CD4-positive, alpha-beta T cell treated with Interleukin-2 at 100 ng/mL for 4 hours (primary cell): Measurements from ENCODE around the gene ATG101.
"Not testable (repeated sequence)": the region's sequence is repeated elsewhere in the genome, so short reads cannot be mapped to it uniquely, and the experiment has no call there.

ENCODE experiments used
- DNase-seq: peaks from one replicate; pipeline ENCODE4 v3.0.0-alpha.2; 2020; ENCODE audit warnings: low spot score

ATG101 gene

DNA sequence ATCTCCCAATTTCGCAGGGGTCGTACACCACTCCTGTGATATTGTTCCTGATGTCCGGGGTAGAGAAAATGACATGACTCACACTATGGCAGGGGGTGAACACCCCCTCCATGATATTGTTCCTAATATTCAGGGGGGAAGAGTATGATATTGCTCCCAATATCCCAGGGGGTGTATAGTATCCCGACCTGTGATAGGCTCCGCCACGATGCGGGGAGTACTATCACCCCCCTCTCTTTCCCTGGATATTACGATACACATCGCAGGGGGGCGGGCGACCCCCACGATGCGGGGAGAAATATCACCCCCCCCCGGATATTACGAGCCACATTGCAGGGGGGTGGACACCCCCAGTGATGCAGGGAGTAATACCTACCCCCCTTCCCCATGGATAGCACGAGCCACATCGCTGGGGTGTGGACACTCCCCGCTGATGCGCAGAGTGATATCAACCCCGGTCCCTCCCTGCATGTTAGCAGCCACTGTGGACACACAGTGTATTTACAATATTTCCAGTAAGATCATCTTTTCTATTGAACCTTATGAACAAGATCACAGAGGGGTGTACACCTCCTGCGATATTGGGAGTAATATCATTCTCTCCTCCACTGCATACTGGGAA, 27.4 kb downstream of the ATG101 start:
- no peak for DNase-seq

DNA sequence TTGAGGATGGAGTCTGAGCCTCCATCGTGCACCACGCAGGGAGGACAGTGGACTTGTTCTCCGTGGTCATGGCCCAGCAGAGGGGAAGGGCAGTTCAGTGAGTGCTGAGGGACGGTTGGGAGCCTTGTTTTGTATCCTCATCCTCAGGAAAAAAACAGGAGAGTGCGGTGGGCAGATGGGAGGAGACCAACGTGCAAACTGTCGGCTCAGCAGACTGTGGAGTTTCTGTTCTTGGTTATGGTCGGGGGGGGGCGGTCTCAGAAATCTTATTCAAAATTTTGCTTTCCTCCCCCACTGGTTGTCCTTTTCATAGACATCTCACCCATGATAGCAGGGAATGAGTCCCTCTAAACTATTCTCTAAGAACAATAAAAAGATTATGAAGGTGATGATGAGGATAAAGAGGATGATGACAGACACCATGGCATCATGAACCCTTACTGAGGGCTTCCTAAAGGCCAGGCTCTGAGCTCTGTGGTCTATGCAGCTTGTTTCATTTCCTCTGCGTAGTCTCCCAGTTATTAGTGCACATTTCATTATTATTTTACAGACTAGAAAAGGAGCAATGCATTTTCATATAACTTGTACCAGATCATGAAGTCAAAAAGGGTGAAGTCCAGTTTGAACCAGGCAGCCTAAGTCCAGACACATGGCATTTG, 34.8 kb downstream of the ATG101 start:
- not testable (repeated sequence) for DNase-seq

DNA sequence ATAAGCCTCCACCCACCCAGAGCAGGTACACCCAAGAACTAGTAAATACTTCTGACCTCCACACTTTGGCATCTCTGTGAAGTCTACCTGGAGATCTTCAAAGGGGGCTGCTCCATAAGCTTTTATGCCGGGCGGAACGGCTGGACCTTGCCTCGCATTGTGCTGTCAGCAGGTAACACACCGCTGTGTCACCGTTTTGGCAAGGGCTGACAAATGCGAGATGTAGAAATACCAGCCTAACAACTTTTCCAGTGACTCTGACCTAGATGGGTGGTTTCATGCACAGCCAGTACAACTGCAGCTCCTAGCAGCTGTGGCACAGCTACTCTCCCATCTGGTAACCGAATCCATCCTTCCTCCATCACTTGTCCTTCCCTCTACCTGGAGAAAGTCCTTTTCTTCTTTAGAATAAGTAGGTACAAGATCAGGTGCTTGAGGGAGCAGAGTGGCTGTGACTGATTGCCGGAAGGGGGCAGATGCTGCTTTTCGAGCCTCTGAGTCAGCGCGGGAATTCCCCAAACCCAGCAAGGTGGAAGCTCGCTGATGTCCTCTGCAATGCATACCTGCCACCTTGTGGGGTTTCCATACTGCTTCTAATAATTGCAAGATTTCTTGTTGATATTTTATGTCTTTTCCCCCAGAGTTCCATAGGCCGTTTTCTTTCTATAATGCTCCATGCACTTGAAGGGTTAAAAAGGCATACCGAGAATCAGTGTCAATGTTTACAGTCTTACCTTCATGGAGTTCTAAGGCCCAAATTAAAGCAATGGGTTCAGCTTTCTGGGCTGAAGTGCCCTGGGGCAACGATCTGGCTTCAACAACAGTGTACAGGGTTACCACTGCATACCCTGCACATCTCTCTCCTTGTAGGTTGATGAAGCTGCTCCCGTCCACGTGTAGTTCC, 46.7 kb downstream of the ATG101 start:
- DNase-seq, result peak; percentile 77

DNA sequence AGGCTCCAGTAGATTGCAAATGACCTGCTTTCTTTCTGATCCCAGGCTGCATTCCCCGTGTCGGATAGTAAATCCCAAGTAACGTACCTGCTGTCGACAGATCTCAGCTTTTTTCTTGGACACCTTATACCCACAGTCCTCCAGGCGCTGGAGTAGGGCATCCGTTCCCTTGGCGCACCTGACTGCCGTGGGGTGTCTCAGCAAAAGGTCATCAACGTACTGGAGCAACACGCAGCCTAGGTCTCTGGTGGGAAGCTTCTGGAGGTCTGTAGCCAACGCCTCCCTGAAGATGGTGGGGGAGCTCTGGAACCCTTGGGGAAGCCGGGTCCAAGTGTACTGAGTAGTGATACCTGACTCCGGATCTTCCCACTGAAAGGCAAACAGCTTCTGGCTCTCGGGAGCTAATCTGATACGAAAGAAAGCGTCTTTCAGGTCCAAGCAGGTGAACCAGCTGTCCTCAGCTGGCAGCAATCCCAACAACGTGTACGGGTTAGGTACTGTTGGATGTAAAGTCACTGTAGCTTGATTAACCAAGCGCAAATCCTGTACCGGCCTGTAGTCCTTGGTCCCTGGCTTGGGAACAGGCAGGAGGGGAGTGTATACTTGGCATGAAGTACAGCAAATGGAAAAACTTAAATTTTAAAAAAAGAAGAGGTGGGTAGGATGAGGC, 48.2 kb downstream of the ATG101 start:
- not testable (repeated sequence) for DNase-seq

DNA sequence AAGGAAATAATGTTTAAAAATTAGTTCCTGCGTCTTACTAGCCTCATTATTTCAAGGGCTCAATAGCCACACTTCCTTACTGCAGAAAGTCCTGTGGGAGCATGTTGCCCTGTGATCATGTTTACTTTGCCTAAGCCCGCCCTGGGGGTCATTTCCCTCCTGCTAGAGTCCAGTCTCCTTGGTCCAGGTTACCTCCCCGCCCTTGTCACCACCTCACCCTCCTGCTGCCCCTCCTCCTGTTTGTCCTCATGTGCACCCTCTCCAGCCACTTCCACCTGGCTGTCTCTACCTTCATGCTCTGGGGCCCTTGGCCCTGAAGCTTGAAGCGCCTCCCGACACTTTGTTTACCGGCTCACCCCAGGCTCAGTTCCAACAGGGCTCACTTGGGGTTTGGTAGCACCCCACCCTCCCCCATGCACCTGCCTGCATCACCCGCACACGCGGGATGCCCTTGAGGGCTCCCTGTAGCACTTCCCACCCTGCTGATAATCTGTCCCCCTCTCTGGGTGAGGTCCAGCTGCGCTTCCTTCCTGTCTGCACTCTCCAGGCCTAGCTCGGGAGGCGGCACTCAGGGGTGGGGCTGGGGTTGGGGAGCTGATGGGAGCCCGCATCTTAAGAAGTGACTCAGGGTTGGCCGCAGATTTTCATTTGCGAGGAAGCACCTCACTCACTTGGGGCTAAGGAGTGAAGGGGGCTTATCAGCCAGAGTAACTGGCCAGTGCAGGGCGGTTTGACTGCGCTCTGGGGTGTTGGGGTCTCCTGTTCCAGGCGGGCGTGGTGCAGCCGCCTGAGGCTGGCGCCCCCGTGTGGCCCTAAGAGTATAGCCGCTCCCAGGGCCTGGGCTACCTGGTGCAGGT, 49.8 kb downstream of the ATG101 start:
- DNase-seq, result peak; percentile 25

DNA sequence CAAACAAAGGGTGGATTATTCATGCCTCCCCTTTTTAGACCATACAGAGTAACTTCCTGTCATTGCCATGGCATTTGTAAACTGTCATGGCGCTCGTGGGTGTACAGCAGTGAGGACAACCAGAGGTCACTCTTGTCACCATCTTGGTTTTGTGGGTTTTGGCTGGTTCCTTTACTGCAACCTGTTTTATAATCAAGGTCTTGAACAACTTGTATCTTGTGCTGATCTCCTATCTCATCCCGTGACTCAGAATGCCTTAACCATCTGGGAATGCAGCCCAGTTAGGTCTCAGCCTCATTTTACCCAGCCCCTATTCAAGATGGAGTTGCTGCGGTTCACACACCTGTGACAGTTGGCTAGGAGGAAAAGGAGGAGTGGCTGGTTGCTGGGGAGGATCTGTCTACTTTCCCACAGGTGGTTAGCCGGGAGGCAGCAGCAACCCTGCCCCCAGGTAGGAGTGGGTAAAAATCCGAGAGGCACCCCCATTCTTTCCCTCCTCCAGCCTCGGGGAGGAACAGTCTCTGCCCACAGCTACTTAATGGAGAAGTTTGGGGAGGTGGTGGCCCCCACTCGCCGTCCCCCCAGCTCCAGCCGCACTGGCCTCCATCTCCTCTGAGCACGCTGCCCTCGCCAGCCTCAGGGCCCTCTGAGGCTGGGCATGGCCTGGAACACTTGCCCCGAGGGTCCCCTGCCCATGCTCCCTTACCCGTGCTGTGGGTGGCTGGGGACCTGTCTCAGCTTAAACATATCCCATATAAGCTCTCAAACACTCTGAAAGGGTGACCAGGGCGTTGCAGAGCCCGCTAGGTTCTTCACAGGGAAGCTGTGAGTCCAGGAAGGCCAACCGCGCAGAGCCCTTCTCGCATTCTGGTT, 51.4 kb downstream of the ATG101 start:
- DNase-seq, result no peak

DNA sequence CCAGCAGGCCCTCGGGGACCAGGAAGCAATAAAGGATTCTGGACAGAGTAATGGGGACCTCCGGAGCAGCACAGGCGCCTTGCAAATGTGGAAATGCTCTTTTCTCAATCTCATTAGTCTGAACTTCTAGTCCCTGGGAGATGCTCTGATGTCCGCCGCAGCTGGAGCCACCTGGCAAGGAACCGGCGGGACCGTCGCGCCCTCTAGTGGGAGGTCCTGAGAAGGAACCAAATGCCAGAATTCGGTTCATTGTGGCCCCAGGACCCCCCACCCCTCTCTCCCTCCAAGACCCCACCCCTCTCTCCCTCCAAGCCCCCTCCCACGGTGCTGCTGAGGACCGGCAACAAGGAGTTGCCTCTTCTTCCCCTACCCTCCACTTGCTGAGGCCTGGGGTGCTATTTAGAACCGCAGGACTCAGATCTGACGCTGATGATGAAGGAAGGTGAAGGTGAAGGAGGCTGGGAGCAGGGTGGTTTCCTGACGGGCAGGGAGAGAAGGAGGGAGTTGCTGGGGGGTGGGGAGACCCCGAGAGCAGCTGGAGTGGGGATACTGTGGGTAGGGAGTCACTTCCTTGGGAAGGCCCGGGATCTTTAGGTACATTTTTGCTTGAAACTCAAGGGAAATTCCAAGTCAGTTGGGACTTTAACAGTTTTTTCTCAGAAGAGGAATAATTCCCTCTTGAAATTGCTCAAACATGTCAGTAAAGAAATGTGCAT, 52.2 kb downstream of the ATG101 start:
- peak; percentile 62 for DNase-seq

DNA sequence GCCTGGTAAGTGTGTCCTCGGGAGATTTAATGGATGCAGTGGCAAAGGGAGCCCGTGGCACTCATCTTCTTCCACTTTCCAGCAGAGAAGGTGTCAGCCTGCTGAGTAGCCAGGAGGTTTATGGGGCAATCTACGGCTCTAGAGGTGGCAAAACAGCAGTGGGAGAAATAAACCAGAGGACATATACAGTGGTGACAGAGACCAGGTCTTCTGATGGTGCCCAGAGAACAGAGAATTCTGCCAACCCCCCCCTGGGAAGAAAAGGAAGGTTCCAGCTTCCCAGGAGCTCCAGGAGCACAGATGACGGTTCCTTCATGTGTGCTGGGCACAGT, 52.7 kb downstream of the ATG101 start:
- no peak for DNase-seq

DNA sequence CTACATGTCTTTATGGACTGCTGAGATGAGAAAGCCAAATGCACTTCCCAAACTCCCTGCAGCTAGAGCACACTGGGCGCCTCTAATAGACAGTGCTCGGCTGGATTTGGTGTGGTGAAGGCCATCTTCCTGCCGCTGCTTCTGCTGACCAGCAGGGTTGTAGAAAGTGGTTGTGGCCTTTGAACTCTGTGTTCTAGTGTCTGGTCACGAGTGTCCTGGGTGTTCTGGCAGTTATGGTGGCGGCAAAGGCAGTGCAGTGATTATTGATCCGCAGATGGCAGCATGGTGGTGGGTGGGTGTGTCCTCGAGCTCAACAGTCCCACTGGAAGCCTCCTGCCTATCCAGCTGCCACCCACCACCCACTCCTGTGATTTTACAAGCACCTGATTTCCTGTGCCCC, 53.1 kb downstream of the ATG101 start:
- no peak for DNase-seq

DNA sequence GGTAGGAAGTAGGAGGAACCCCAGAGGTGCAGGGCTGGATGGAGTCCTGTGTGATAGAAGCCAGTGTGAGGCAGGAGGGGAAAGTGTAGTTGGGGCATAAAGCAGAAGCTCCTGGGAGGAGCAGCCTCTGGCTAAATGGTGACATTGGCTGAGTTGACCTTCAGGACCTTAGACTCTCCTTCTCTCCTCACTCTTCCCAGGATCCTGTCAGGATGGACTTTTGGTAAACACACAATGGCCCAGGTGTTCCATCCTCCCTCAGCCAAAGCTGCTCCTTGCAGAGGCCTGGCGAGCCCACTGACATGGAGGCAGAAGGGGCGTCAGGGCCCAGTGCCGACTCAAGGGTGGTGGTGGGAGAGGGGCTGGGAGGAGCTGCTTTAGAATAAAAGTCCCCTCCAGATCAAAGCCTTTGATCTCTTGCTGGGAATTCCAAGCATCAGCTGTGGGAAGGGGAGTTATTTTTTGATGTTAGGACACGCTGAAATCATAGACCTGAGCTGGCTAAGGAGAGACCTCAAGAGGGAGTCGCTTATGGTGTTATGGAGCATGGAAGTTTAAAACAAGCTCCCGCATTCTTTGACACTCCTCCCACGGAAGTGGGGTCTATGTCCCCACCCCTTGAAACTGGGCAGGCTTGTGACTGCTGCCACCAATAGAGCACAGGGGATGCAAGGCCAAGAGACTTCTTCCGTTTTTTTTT, 53.9 kb downstream of the ATG101 start:
- no peak for DNase-seq

DNA sequence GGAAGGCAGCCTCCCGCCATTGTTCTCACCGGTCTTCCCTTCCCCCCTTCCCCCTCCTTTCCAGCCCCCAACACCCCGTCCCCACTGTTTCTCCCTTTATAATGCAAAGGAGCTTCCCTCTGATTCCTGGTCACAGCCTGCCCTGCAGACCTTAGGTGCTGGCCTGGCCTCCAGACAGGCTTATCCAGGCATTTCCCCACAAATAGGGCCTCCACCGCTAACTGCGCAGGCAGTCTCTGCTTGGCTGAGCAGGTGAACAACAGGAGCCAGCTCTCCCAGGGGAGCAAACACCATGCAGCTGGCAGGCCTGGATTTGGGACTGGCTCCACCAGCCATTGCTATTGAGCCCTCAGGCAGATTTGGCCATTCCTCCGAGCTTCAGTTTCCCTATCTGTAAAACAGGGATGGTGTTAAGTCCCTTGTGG, 55.7 kb downstream of the ATG101 start:
- no peak for DNase-seq

DNA sequence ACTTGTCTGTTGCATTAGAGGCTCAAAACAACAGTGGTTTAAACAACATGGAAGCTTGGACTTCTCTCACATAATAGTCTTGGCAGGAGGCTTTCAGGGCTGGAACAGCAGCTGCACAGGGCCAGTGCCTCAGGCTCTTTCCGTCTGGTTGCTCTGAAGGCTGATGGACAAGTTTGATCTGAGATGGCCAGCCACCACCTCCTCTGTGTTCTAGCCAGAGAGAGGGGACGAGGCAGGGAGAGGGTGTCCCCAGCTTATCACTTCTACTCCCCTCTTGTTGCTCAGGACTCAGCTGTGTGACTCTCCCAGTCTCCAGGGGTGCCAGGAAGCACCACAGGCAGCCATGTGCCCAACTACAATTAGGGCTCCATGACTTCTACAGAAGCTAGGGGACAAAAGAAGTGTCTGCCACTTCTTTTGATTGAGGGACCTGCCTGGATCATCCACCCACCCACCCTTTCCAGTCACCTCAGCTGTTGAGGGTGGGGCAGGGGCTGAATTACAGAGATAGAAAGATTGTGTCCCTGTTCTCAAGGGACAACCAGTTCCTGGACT, 56.3 kb downstream of the ATG101 start:
- no peak for DNase-seq
